Measurements from ENCODE around the gene RNF4. TPM values are rescaled to one million over a fixed set of nuclear protein-coding genes. Genes with fewer than 3 reads are reported as not detected.
A peak's percentile ranks its signal among the peaks of the same experiment; 100 is the strongest.

RNF4 gene
- polyA plus RNA-seq, 3 donors: 28.8 to 41.3 (median 37.0) TPM

- peaks cover 0 to 1% (median 1%) of the 10 kb centered on the region in 3 donors for H3K27me3 Mint-ChIP-seq (ENCODE audit: low read depth in 3 of 3)
- H3K4me1 Mint-ChIP-seq: peaks cover 90% of the 10 kb centered on the region
- WGBS (ENCODE audit: insufficient coverage): 97% methylated on average over 4 of the region's 5 CpGs
- Histone ChIP-seq H4K20me1 (ENCODE audit: insufficient read depth, low read length) (peaks cover 92% of the 10 kb centered on the region), H3K4me2 (replicated peaks; ENCODE audit: extremely low read depth, low read length, poor library complexity, severe bottlenecking) (no peak overlapping the region), H3K36me3 (replicated peaks in 1 of 2; ENCODE audit: control insufficient read depth in 1 of 2, insufficient read depth in 2 of 2, low read length in 2 of 2) (no peaks in the 10 kb centered on the region), H3K4me1 (ENCODE audit: control insufficient read depth in 1 of 2, insufficient read depth in 2 of 2, low read length in 2 of 2) (peaks cover 48 to 54% of the 10 kb centered on the region in 2 donors), H2AFZ (ENCODE audit: insufficient read depth, low read depth, low read length, poor library complexity, severe bottlenecking) (no peak overlapping the region), H3K4me3 (replicated peaks in 1 of 3; ENCODE audit: low read depth in 2 of 3, low read length in 3 of 3) (no peak overlapping the region), H3K27ac (ENCODE audit: low read depth in 1 of 2, low read length in 2 of 2) (peak overlapping the region in 1 of 2 donors; percentile 71), H3K27me3 (ENCODE audit: control insufficient read depth in 2 of 2, insufficient read depth in 2 of 2, low read length in 2 of 2) (no peaks in the 10 kb centered on the region), H3K9ac (ENCODE audit: insufficient read depth, low read length, poor library complexity, severe bottlenecking) (no peak overlapping the region), H3K79me2 (ENCODE audit: insufficient read depth, low read length) (peaks cover 95% of the 10 kb centered on the region), H3K9me3 (replicated peaks in 1 of 2; ENCODE audit: control insufficient read depth in 1 of 2, insufficient read depth in 1 of 2, low read length in 2 of 2) (no peaks in the 10 kb centered on the region)
- intact Hi-C loops (cut with micrococcal nuclease): no loop called here
- peak overlapping the region in 4 of 7 donors; percentile 20 to 82 (median 64) for H3K27ac Mint-ChIP-seq
- TF ChIP-seq CTCF (IDR thresholded peaks at IDR 0.05): no peak
- peaks cover 5 to 25% of the 10 kb centered on the region in 2 donors for H3K36me3 Mint-ChIP-seq
- H3K9me3 Mint-ChIP-seq: no peaks in the 10 kb centered on the region
- DNase-seq: no peak
- H3K4me3 Mint-ChIP-seq: no peak overlapping the region
These were observed 11.7 kb downstream of the RNF4 start for GRCh38 chr4:2480649-2481048.

- peaks cover 4 to 19% of the 10 kb centered on the region in 2 donors for H3K36me3 Mint-ChIP-seq
- Histone ChIP-seq H3K4me2 (replicated peaks; ENCODE audit: extremely low read depth, low read length, poor library complexity, severe bottlenecking) (no peak overlapping the region), H3K36me3 (replicated peaks in 1 of 2; ENCODE audit: control insufficient read depth in 1 of 2, insufficient read depth in 2 of 2, low read length in 2 of 2) (no peaks in the 10 kb centered on the region), H3K27ac (ENCODE audit: low read depth in 1 of 2, low read length in 2 of 2) (peak overlapping the region; percentile 29 to 71), H2AFZ (ENCODE audit: insufficient read depth, low read depth, low read length, poor library complexity, severe bottlenecking) (no peak overlapping the region), H3K4me3 (replicated peaks in 1 of 3; ENCODE audit: low read depth in 2 of 3, low read length in 3 of 3) (no peak overlapping the region), H3K79me2 (ENCODE audit: insufficient read depth, low read length) (peaks cover 95% of the 10 kb centered on the region), H3K9ac (ENCODE audit: insufficient read depth, low read length, poor library complexity, severe bottlenecking) (no peak overlapping the region), H4K20me1 (ENCODE audit: insufficient read depth, low read length) (peaks cover 92% of the 10 kb centered on the region), H3K4me1 (ENCODE audit: control insufficient read depth in 1 of 2, insufficient read depth in 2 of 2, low read length in 2 of 2) (peaks cover 63 to 70% of the 10 kb centered on the region in 2 donors), H3K27me3 (ENCODE audit: control insufficient read depth in 2 of 2, insufficient read depth in 2 of 2, low read length in 2 of 2) (no peaks in the 10 kb centered on the region), H3K9me3 (replicated peaks in 1 of 2; ENCODE audit: control insufficient read depth in 1 of 2, insufficient read depth in 1 of 2, low read length in 2 of 2) (no peaks in the 10 kb centered on the region)
- peaks cover 0 to 1% (median 1%) of the 10 kb centered on the region in 3 donors for H3K27me3 Mint-ChIP-seq (ENCODE audit: low read depth in 3 of 3)
- WGBS (ENCODE audit: insufficient coverage): 100% methylated on average over 2 of the region's 4 CpGs
- no peak for DNase-seq
- no peaks in the 10 kb centered on the region for H3K9me3 Mint-ChIP-seq
- TF ChIP-seq CTCF (IDR thresholded peaks at IDR 0.05): no peak
- intact Hi-C loops (cut with micrococcal nuclease): no loop called here
- no peak overlapping the region for H3K4me3 Mint-ChIP-seq
- H3K4me1 Mint-ChIP-seq: peaks cover 95% of the 10 kb centered on the region
- peak overlapping the region; percentile 62 to 92 (median 85) for H3K27ac Mint-ChIP-seq
These were observed 13.3 kb downstream of the RNF4 start for GRCh38 chr4:2482192-2482591.

Measured in CD14-positive monocyte (primary cell).